GM18507 (cell line): ENCODE measurements around the gene CCNE1.

ENCODE experiments used
- DNase-seq: peaks from one replicate; pipeline ENCODE4 v3.0.0; 2011; ENCODE audit warnings: low read depth; ENCODE audit not compliant: insufficient read length; ENCODE audit errors: extremely low spot score
- FAIRE-seq: peaks from 2 replicates; lab custom pipeline; 2011; peaks lifted over from hg19 to GRCh38; lab: Jason Lieb, UNC

CCNE1 gene

DNA sequence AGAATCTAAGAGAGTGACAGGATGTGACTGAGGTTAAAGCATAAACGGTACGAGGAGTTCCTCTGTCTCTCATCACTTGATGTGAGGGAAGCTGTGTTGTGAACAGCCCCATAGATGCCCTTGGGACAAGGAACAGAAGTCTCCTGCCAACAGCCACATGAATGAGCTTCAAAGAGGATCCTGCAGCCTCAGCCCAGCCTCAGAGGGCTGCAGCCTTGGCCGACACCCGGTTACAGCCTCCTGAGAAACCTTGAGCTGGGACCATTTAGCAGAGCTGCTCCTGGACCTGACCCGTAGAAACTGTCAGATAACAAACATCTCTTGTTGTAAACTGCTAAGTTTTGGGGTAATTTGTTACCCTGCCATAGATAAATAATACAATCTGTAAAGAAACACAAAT, 54.2 kb downstream of the CCNE1 start:
- no peak for FAIRE-seq

DNA sequence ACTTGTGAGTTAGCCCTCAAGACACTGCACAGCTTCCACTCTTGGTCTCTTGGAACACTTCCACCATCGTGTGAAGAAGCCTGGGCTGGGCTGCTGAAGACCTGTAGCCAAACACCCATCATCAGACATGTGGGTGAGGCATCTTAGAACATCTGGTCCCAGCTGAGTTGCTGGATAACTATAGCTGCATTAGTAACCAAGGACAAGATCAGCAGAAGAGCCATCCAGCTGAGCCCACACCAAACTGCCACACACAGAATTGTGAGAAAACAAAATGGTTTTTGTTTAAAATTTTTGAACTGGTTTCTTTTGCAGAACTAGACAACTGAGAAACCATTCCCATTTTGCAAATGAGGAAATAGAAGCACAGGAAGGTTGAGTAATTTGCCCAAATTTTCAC, 56.2 kb downstream of the CCNE1 start:
- FAIRE-seq (no peak), DNase-seq (no peak)

More for the DNA sequence above, 54.2 kb downstream of the CCNE1 start:
- DNase-seq: no peak

DNA sequence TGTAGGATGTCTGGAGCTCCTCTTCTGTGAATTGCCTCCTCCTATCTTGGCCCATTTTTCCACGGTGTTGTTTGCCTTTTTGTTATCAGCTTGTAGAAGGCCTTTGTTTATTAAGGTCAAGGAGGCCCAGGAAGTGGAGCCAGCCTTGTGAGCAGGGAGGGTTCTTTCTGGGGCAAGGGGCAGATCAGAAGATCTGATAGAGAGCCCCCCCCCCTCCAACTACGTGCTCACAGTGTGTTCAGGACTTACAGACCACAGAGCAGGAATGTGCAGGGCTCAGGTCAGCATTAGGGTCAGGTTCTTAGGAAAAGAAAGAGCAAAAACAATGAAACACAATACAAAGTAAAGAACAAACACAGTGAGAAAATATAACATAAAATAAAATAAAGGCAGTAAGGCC, 59.4 kb downstream of the CCNE1 start:
- DNase-seq: no peak
- FAIRE-seq: no peak

DNA sequence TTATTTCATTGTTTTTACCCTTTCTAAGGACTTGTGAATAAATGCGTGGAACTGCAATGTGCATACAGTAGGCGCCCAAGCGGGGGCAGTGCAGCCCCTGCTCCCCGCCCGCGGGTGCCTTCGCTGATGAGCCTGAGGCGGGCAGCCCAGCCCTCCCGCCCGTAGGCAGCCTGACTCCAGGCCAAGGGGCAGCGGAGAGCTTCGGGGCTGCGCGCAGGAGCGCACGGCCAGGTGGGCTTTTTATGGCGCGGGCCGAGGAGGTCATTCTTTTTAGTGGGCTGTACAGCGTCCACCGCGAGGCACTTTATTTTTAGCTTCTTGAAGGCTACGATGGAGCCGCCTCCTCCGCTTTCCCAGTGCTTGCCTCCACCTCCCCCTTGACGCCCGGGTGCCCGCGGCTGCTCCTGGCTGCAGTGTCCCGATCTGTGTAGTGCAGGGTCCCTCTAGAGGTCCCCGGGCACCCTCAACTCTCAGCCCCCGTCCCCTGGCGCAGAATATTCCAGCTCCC, 60.5 kb downstream of the CCNE1 start:
- FAIRE-seq (no peak), DNase-seq (no peak)

DNA sequence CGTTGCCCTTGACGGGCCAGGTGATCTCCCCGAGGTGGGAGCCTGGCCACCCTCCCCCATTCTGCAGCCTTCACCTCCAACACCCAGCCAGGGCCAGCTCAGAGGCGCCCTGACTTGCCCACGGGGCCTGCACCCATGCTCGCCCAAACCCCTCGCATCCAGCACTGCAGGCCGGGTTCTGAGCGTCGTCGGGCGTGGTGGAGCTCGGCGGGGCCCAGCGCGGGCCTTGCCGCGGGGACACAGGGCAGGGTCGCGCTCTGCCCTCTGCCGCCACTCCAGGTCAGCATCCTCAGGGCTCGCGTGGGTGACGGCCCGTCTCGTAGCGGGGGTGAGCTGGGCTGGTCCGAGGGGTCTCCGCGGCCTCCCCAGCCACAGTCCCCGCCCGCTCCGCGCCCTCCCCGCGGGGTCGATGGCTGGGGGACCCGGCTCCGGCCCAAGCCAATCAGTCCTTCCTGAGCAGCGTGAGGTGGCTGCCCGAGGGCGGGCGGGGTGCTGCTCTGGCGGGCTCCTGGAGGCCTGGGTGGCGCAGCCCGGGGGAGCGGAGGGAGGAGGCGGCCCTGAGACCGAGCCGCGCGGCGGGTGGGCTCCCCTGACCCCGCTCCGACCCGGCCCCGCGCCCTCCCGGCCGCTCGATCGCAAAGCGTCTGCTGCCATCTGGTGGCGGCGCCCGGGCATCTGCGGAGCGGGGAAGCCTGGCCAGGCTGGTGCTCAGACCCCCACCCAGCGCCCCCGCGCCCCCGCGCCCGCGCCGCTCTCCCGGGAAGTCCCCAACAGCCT, 61.4 kb downstream of the CCNE1 start:
- FAIRE-seq: no peak
- peak; percentile 61 for DNase-seq
